Mucosa of stomach (tissue), 1 donor: ENCODE data around the gene MACIR.

Source experiments
- H3K27me3 ChIP-seq: one replicate; pipeline ENCODE4 v1.7.0; 2013; ENCODE audit warnings: mild to moderate bottlenecking, low read length; ENCODE audit not compliant: control insufficient read depth, insufficient read depth
- H3K36me3 ChIP-seq: one replicate; pipeline ENCODE4 v1.7.0; 2013; ENCODE audit warnings: low read length; ENCODE audit not compliant: control insufficient read depth, insufficient read depth
- H3K4me1 ChIP-seq: one replicate; pipeline ENCODE4 v1.7.0; 2013; ENCODE audit warnings: mild to moderate bottlenecking, low read length; ENCODE audit not compliant: control insufficient read depth, insufficient read depth
- H3K4me3 ChIP-seq: one replicate; pipeline ENCODE4 v1.7.0; 2013; ENCODE audit warnings: low read length
- H3K9ac ChIP-seq: one replicate; pipeline ENCODE4 v1.7.0; 2013; ENCODE audit warnings: mild to moderate bottlenecking, low read length, moderate library complexity
- H3K9me3 ChIP-seq: one replicate; pipeline ENCODE4 v1.7.0; 2013; ENCODE audit warnings: mild to moderate bottlenecking, low read length, moderate library complexity; ENCODE audit not compliant: control insufficient read depth
- donor health status: Pancreatic carcinoma.

MACIR gene

GRCh38 chr5:103295871-103296270, 37.3 kb downstream of the MACIR start:
- Histone ChIP-seq H3K4me1 (peaks cover 3% of the 10 kb centered on the region), H3K9me3 (peaks cover 5% of the 10 kb centered on the region), H3K36me3 (no peaks in the 10 kb centered on the region), H3K4me3 (no peak overlapping the region), H3K9ac (no peak overlapping the region), H3K27me3 (no peaks in the 10 kb centered on the region)

DNA sequence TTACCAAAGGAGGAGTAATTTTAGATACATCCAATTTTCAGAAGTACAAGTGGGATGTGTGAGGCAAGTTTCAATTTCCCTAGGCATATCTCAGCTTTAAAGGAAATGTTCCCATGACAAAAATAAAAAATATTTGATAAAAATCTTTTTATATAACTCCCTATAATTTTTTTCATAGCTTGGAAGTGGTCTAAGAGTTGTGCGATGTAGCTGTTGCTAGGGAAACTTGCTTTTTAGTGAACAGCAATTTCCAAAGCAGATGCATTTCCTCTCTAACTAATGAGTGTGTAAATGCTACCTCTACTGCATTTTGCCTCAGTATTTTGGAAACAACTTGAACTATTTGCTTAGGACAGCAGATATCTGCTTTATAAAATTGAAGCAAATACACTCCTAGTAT, 39.6 kb downstream of the MACIR start:
- Histone ChIP-seq H3K27me3 (no peaks in the 10 kb centered on the region), H3K9me3 (peaks cover 5% of the 10 kb centered on the region), H3K9ac (no peak overlapping the region), H3K36me3 (no peaks in the 10 kb centered on the region), H3K4me1 (peaks cover 3% of the 10 kb centered on the region), H3K4me3 (no peak overlapping the region)

GRCh38 chr5:103298607-103299188, 40.1 kb downstream of the MACIR start:
- no peak overlapping the region for H3K4me3 ChIP-seq
- H3K27me3 ChIP-seq: no peaks in the 10 kb centered on the region
- peaks cover 4% of the 10 kb centered on the region for H3K9me3 ChIP-seq
- no peak overlapping the region for H3K9ac ChIP-seq
- H3K36me3 ChIP-seq: no peaks in the 10 kb centered on the region
- H3K4me1 ChIP-seq: peaks cover 3% of the 10 kb centered on the region

DNA sequence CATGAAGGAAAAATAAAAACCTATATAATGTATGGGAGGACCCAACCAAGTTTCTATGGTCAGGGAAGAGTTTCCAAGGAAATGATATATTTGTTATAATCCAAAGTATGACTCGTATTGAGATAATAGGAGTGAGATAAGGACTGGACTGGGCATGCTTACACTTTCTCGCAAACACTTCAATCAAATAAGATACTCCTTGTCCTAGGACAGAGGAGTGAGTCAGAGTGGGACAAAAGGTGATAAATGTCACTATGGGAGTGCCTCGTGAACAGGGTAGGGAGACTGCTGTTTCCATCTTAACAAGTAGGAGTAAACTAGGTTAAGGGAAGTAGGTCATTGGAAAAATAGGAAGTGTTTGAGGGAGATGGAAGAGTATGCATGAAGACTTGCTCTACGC, 47.2 kb downstream of the MACIR start:
- Histone ChIP-seq H3K27me3 (no peaks in the 10 kb centered on the region), H3K9ac (no peak overlapping the region), H3K4me3 (no peak overlapping the region), H3K4me1 (peaks cover 11% of the 10 kb centered on the region), H3K36me3 (no peaks in the 10 kb centered on the region), H3K9me3 (no peaks in the 10 kb centered on the region)

GRCh38 chr5:103307470-103307869, 48.9 kb downstream of the MACIR start:
- H3K27me3 ChIP-seq: no peaks in the 10 kb centered on the region
- H3K9ac ChIP-seq: no peak overlapping the region

DNA sequence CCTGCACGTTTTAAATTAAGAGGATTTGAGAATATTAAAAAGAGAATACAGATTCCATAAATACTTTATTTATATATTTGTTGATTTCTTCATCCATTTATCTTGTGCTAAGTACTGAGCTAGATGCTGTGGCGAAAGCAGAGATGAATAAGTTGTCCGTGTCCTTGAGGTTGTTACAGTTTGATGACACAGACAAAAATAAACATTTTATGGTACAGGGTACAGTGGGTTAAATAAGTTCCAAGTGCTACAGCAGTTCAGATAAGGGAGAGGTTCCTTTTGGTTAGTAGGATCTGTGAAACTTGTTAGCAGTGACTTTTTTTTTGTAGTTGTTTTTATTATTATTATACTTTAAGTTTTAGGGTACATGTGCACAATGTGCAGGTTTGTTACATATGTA, 50.2 kb downstream of the MACIR start:
- Histone ChIP-seq H3K36me3 (no peaks in the 10 kb centered on the region), H3K4me1 (peaks cover 11% of the 10 kb centered on the region), H3K4me3 (no peak overlapping the region), H3K9ac (no peak overlapping the region), H3K27me3 (no peaks in the 10 kb centered on the region), H3K9me3 (no peaks in the 10 kb centered on the region)

More at GRCh38 chr5:103307470-103307869, 48.9 kb downstream of the MACIR start:
- no peaks in the 10 kb centered on the region for H3K9me3 ChIP-seq
- peaks cover 11% of the 10 kb centered on the region for H3K4me1 ChIP-seq
- no peaks in the 10 kb centered on the region for H3K36me3 ChIP-seq
- no peak overlapping the region for H3K4me3 ChIP-seq

GRCh38 chr5:103313056-103313455, 54.5 kb downstream of the MACIR start:
- Histone ChIP-seq H3K27me3 (no peaks in the 10 kb centered on the region), H3K36me3 (no peaks in the 10 kb centered on the region), H3K9ac (no peak overlapping the region), H3K4me1 (no peaks in the 10 kb centered on the region), H3K9me3 (no peaks in the 10 kb centered on the region), H3K4me3 (no peak overlapping the region)

- Histone ChIP-seq H3K36me3 (no peaks in the 10 kb centered on the region), H3K4me3 (no peak overlapping the region), H3K9ac (no peak overlapping the region), H3K27me3 (no peaks in the 10 kb centered on the region), H3K9me3 (no peaks in the 10 kb centered on the region), H3K4me1 (no peaks in the 10 kb centered on the region)
Observed at GRCh38 chr5:103315455-103315854, 56.9 kb downstream of the MACIR start.

DNA sequence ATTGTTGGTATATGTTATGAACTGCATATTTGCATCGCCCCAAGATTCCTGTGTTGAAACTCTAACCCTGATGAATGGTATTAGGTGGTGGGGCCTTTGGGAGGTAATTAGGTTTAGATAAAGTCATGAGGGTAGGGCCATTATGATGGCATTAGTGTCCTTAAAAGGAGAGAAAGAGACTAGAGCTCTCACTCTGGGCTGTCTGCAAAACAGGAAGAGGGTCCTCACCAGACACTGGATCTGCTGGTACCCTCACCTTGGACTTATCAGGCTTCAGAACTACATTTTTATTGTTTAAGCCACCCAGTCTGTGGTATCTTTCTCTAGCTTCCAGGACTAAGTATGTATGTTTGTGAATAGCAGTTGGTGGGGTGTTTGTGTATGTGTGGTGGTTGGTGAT, 68.9 kb downstream of the MACIR start:
- Histone ChIP-seq H3K27me3 (no peaks in the 10 kb centered on the region), H3K9ac (no peak overlapping the region), H3K4me1 (no peaks in the 10 kb centered on the region), H3K9me3 (no peaks in the 10 kb centered on the region), H3K4me3 (no peak overlapping the region), H3K36me3 (no peaks in the 10 kb centered on the region)

DNA sequence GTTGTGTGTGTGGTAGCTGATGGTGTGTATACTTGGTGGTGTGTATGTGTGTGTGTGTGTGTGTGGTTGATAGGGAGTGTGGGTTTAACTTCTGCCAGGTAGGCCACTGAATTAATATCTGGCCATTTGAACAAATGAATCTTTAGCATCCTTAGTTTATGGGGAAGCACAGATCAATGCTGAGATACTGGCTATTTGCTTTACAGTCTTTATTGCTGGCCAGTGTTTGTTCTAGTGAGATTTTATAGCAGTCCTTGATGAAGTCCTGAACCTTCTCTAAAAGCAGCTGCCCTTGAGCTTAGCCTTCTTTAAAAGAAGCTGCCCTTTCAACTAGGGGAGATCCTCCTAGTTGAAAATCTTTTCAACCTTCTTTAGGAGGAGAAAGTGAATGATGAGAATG, 69.3 kb downstream of the MACIR start:
- Histone ChIP-seq H3K27me3 (no peaks in the 10 kb centered on the region), H3K9ac (no peak overlapping the region), H3K9me3 (no peaks in the 10 kb centered on the region), H3K4me3 (no peak overlapping the region), H3K36me3 (no peaks in the 10 kb centered on the region), H3K4me1 (no peaks in the 10 kb centered on the region)
